Measurements from ENCODE around the gene KRTAP10-2.

Gene KRTAP10-2

DNA sequence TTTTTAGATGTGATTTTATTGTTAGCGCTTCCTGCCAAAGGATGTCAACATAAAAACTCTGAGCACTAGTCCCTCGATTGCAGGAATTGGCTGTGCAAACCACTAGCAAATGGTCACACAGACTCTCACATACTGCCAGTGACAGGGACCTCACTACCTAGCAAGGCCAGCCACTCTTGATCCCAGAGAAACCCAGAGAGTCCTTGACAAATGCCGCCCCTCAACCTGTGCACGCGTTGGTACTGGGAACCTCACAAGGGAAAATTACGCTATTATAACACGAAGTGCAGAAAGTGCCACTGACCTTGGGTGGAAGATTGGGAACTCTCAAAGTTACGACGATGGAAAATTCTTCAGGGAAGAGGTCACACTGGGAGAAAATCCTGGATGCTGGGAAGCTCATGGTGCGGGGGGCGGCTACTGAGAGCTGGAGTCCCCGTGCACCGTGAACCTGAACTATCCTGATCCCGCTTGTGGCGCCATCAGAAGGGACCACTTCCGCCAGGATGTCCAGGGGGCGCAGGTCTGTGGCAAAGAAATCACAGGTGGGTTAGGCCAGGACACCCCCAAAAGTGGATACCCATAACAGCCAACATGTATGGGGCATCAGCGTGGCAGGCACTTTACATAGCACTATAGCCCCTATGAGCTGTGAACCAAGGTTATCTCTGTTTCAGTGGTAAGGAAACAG, 16.3 kb upstream of the KRTAP10-2 start:
- TF ChIP-seq REST (IDR thresholded peaks at IDR 0.05; ENCODE audit: low read depth) (no peak), ZBTB7A (IDR thresholded peaks at IDR 0.05; ENCODE audit: low read depth) (no peak), NFIC (IDR thresholded peaks at IDR 0.05) (no peak), CREB1 (IDR thresholded peaks at IDR 0.05; ENCODE audit: low read depth) (no peak), TAF1 (IDR thresholded peaks at IDR 0.05; ENCODE audit: low read depth) (no peak), TCF12 (IDR thresholded peaks at IDR 0.05; ENCODE audit: low read depth) (no peak), TEAD4 (IDR thresholded peaks at IDR 0.05) (no peak), FOXM1 (IDR thresholded peaks at IDR 0.05; ENCODE audit: borderline replicate concordance, low read depth) (no peak), RAD21 (IDR thresholded peaks at IDR 0.05; ENCODE audit: low read depth) (no peak), EP300 (IDR thresholded peaks at IDR 0.05; ENCODE audit: borderline replicate concordance) (no peak), MAX (IDR thresholded peaks at IDR 0.05) (no peak), CEBPB (IDR thresholded peaks at IDR 0.05) (no peak), EGR1 (IDR thresholded peaks at IDR 0.05) (no peak), YY1 (IDR thresholded peaks at IDR 0.05; ENCODE audit: low read depth) (no peak)
- TF ChIP-seq, protein P1, sequence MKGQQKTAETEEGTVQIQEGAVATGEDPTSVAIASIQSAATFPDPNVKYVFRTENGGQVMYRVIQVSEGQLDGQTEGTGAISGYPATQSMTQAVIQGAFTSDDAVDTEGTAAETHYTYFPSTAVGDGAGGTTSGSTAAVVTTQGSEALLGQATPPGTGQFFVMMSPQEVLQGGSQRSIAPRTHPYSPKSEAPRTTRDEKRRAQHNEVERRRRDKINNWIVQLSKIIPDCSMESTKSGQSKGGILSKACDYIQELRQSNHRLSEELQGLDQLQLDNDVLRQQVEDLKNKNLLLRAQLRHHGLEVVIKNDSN (IDR thresholded peaks at IDR 0.05) = no peak

DNA sequence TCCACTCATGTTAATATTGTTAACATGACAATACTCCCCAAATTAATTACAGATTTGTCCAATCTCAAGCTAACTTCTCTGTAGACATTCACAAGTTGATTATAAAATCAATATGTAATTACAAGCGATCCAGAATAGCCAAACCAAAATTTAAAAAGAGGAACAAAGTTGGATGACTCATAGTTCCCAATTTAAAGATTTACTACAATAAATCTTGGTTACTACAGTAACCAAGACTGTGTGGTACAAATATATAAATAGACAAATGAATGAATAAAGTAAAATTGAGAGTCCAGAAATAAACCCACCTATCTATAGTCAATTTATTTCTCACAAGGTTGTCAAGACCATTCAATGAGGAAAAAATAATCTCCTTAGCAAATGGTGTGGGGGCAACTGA, 15.1 kb upstream of the KRTAP10-2 start:
- no peak for TF ChIP-seq MAX (IDR thresholded peaks at IDR 0.05)
- TF ChIP-seq CEBPB (IDR thresholded peaks at IDR 0.05) = no peak
- TF ChIP-seq YY1 (IDR thresholded peaks at IDR 0.05; ENCODE audit: low read depth) = no peak
- no peak for TF ChIP-seq TCF12 (IDR thresholded peaks at IDR 0.05; ENCODE audit: low read depth)
- no peak for TF ChIP-seq EGR1 (IDR thresholded peaks at IDR 0.05)
- no peak for TF ChIP-seq NFIC (IDR thresholded peaks at IDR 0.05)
- TF ChIP-seq REST (IDR thresholded peaks at IDR 0.05; ENCODE audit: low read depth) = no peak
- TF ChIP-seq EP300 (IDR thresholded peaks at IDR 0.05; ENCODE audit: borderline replicate concordance) = no peak

DNA sequence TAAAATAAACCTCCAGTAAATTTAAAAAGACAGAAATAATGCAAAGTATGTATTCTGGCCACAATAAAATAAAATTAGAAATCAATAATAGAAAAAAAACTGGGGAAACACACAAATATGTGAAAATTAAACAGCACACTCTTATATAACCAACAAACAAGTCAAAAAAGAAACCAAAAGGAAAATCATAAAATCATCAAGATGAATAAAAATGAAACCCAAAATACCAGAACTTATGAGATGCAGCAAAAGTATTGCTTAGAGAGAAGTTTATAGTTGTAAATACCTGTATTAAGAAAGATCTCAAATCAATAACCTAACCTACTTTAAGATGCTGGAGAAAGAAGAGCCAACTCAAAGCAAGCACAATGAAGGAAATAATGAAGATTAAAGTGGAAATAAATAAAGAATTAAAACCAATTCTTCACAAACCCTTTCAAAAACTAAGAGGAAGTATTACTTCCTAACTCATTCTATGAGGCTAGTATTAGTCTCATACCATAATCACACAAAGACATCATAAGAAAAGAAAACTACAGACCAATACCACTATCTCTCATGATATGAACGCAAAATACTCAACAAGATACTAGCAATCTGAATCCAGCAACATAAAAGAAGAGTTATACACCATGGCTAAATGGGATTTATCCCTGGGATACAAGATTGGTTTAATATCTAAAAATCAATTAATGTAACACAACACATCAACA, 13.7 kb upstream of the KRTAP10-2 start:
- TF ChIP-seq TEAD4 (IDR thresholded peaks at IDR 0.05) (no peak), ZBTB7A (IDR thresholded peaks at IDR 0.05; ENCODE audit: low read depth) (no peak), CEBPB (IDR thresholded peaks at IDR 0.05) (no peak), TAF1 (IDR thresholded peaks at IDR 0.05; ENCODE audit: low read depth) (no peak), REST (IDR thresholded peaks at IDR 0.05; ENCODE audit: low read depth) (no peak), RAD21 (IDR thresholded peaks at IDR 0.05; ENCODE audit: low read depth) (no peak), YY1 (IDR thresholded peaks at IDR 0.05; ENCODE audit: low read depth) (no peak), MAX (IDR thresholded peaks at IDR 0.05) (no peak), EP300 (IDR thresholded peaks at IDR 0.05; ENCODE audit: borderline replicate concordance) (no peak), NFIC (IDR thresholded peaks at IDR 0.05) (no peak), TCF12 (IDR thresholded peaks at IDR 0.05; ENCODE audit: low read depth) (no peak), FOXM1 (IDR thresholded peaks at IDR 0.05; ENCODE audit: borderline replicate concordance, low read depth) (no peak), EGR1 (IDR thresholded peaks at IDR 0.05) (no peak), CREB1 (IDR thresholded peaks at IDR 0.05; ENCODE audit: low read depth) (no peak)
- TF ChIP-seq, protein P1 (IDR thresholded peaks at IDR 0.05) = no peak

Measured in Ishikawa (cell line).